Right atrium auricular region (tissue), 2 donors: ENCODE measurements around the gene SYT7. TPM values are rescaled to one million over a fixed set of nuclear protein-coding genes. Genes with fewer than 3 reads are reported as not detected.

ENCODE experiments used
- DNase-seq: peaks from one replicate; pipeline ENCODE4 v3.0.0-alpha.2; 2019; ENCODE audit warnings: low spot score
- H3K27ac ChIP-seq, 2 donors: fragments of 200-600 bp; sonication (generic); 1 replicate in 1 of 2; 2 replicates in 1 of 2; pipeline ENCODE4 v1.5.1; 2016 to 2019
- H3K27me3 ChIP-seq, 2 donors: fragments of 200-600 bp; sonication (generic); one replicate each; pipeline versions ENCODE4 v1.5.1 to v1.6.0; 2017 to 2019
- H3K36me3 ChIP-seq: fragments of 200-600 bp; sonication (generic); one replicate; pipeline ENCODE4 v1.5.1; 2016
- H3K4me1 ChIP-seq, 2 donors: fragments of 200-600 bp; sonication (generic); one replicate each; pipeline versions ENCODE4 v1.5.1 to v1.6.0; 2017 to 2019
- H3K4me3 ChIP-seq, 2 donors: fragments of 200-600 bp; sonication (generic); 1 replicate in 1 of 2; 2 replicates in 1 of 2; pipeline ENCODE4 v1.5.1; 2017 to 2019; ENCODE audit warnings: mild to moderate bottlenecking in 1 of 2, moderate library complexity in 1 of 2
- H3K9me3 ChIP-seq, 2 donors: fragments of 200-600 bp; sonication (generic); one replicate each; pipeline ENCODE4 v1.5.1; 2019
- total RNA-seq, 2 donors: library from RNA; depleted of rRNA; stranded (reverse); fragments of >200 nt; gene quantifications; one replicate each; pipeline ENCODE4 v1.1.0, GENCODE V29; 2016
- TF ChIP-seq, protein P1 (sequence below), 2 donors: fragments of 200-600 bp; sonication (generic); IDR thresholded peaks; one replicate each; pipeline ENCODE4 v1.5.1; 2019; ENCODE audit warnings: antibody characterized with exemption in 2 of 2

The SYT7 gene
- total RNA-seq, 2 donors from 2014 or later, result 19.2 to 23.6 TPM

DNA sequence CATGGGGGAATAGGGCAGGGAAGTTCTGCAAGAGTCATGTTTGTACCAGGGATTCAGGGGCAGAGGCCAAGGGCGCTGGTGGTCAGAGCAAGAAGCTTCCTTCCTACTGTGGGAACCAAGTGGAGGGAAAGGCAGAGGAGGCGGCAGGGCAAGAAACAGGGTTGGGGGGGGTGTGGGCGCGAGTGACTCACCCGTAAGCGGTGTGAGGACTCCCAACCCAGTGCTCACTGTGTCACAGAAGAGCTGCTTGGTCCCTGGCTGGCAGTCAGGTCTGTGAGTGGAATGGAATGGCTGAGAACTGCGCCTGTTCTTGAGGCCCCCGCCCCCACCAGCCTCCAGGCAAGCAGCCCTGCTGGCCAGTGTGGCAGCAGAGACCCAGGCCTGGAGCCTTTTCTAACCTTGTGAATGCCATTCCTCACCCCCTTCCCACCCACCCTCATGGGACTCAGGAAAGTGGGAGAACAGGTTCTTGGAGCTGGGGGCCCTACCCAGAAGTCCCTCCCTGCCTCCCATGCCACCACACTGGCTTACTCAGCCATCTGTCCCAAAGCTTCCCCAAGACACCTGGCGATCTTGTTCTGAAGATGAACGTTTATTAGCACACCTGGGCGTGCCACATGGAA, 67.6 kb downstream of the SYT7 start:
- DNase-seq, result no peak
- peaks cover 0 to 25% of the 10 kb centered on the region in 2 donors for H3K4me1 ChIP-seq
- H3K9me3 ChIP-seq, result no peaks in the 10 kb centered on the region
- no peaks in the 10 kb centered on the region for H3K36me3 ChIP-seq
- no peak overlapping the region for H3K27ac ChIP-seq
- H3K4me3 ChIP-seq, result no peak overlapping the region
- TF ChIP-seq, protein P1, sequence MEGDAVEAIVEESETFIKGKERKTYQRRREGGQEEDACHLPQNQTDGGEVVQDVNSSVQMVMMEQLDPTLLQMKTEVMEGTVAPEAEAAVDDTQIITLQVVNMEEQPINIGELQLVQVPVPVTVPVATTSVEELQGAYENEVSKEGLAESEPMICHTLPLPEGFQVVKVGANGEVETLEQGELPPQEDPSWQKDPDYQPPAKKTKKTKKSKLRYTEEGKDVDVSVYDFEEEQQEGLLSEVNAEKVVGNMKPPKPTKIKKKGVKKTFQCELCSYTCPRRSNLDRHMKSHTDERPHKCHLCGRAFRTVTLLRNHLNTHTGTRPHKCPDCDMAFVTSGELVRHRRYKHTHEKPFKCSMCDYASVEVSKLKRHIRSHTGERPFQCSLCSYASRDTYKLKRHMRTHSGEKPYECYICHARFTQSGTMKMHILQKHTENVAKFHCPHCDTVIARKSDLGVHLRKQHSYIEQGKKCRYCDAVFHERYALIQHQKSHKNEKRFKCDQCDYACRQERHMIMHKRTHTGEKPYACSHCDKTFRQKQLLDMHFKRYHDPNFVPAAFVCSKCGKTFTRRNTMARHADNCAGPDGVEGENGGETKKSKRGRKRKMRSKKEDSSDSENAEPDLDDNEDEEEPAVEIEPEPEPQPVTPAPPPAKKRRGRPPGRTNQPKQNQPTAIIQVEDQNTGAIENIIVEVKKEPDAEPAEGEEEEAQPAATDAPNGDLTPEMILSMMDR (IDR thresholded peaks at IDR 0.05), result no peak
- peaks cover 2 to 13% of the 10 kb centered on the region in 2 donors for H3K27me3 ChIP-seq

DNA sequence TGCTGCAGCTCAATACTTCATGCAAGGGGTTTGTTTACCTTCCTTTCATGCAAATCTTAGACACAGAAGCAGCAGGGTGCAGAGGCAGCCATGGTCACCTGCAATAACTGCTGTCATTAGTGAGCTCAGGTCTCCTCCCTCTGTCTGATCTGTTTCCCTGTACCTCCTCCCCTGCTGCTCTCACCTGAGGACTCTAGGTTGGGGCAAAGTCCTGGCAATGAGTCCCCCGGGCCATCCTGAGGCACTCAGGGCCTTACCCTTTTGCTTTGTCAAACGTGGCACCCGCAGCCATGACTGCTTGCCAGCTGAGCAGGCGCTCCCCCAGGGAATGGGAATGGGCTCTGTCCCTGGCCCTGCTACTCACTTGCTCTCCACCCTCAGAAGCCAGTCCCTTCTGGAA, 68.4 kb downstream of the SYT7 start:
- TF ChIP-seq, protein P1 (IDR thresholded peaks at IDR 0.05), result no peak
- no peaks in the 10 kb centered on the region for H3K36me3 ChIP-seq
- H3K4me3 ChIP-seq, result no peak overlapping the region
- no peaks in the 10 kb centered on the region for H3K9me3 ChIP-seq
- peaks cover 7 to 19% of the 10 kb centered on the region in 2 donors for H3K27me3 ChIP-seq
- peaks cover 0 to 30% of the 10 kb centered on the region in 2 donors for H3K4me1 ChIP-seq
- H3K27ac ChIP-seq, result no peak overlapping the region
- DNase-seq, result no peak

DNA sequence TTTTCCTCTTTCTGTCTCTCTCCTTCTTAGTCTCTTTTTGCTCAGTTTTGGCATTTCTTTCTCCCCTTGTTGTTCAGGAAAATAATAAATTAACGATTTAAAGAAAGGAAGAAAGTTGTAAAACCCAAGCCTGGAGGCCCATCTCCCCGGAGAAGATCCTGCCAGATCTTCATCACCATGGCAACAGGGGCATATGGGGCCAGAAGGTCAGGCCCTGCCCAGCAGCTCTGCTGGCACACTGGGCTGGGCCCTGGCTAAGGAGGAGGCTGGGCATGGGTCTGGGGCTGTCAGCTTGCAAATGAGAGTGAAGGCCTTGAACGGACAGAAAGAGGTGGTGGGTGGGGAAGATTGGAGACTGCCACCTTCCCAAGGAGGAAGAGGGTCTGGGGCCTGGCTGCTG, 69.5 kb downstream of the SYT7 start:
- Histone ChIP-seq H3K4me1 (peaks cover 0 to 23% of the 10 kb centered on the region in 2 donors), H3K36me3 (no peaks in the 10 kb centered on the region), H3K27me3 (peaks cover 7 to 19% of the 10 kb centered on the region in 2 donors), H3K4me3 (no peak overlapping the region), H3K27ac (peak overlapping the region; percentile 4 to 11), H3K9me3 (no peaks in the 10 kb centered on the region)
- TF ChIP-seq, protein P1 (IDR thresholded peaks at IDR 0.05), result no peak
- no peak for DNase-seq

DNA sequence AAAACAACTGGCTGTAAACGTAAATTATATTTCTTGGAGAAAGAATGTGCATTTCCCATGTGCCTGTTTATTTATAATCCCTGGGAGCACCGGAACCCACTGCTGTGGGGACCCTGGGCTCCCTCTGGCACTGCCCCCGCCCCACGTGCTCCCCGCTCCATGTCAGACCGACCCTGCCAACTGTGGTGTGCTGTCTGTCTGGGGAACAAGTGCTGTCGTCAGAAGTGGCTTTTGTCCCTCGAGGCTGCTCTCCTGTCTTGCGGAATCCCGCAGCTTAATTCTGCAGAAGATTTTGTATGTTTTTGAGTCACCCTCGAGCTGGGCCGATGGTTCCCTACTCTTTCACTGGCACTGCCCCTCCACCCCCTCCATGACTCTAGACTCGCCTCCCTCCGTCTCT, 69.9 kb downstream of the SYT7 start:
- H3K36me3 ChIP-seq, result no peaks in the 10 kb centered on the region
- H3K4me1 ChIP-seq, result peaks cover 0 to 23% of the 10 kb centered on the region in 2 donors
- H3K4me3 ChIP-seq, result no peak overlapping the region
- TF ChIP-seq, protein P1 (IDR thresholded peaks at IDR 0.05), result no peak
- peaks cover 7 to 19% of the 10 kb centered on the region in 2 donors for H3K27me3 ChIP-seq
- peak overlapping the region in 1 of 2 donors; percentile 39 for H3K27ac ChIP-seq
- no peak for DNase-seq
- H3K9me3 ChIP-seq, result no peaks in the 10 kb centered on the region

DNA sequence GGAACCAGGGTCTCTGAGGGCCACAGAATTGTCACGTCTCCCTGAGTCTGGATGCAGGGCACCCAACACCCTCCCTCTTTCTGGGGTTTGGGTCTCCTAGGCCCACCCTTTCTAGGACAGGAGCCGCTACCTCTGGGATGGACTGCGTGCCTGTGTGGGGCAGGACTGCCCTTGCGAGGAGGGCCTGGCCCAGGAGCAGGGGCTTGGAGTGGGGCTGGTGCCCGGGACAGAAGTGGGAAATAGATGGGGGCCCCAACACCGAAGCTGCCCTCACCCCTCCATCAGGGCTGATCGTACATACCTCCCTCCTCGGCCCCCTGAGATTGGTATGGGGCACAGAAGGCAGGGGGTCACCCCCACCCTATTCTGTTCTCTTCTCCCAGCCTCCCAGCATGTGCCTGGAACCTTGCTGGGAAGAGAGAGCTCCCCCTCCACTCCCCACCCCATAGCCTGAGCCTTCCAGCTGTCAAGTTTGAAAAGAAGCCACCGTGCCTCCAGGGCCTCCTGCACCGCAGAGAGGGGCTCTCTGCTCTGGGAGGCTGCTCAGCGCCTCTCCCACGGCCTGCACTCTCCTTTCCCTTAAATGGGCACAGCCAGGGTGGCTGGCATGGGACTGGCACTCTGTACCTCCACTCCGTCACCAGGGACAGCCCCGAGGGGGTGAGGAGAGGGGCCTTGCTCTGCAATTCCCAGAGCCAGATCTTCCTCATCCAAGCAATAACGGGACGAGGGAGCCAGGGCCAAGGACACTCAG, 70.5 kb downstream of the SYT7 start:
- H3K27me3 ChIP-seq, result peaks cover 7 to 19% of the 10 kb centered on the region in 2 donors
- no peak for DNase-seq
- peak overlapping the region; percentile 39 to 51 for H3K27ac ChIP-seq
- TF ChIP-seq, protein P1 (IDR thresholded peaks at IDR 0.05), result no peak
- H3K9me3 ChIP-seq, result no peaks in the 10 kb centered on the region
- no peaks in the 10 kb centered on the region for H3K36me3 ChIP-seq
- no peak overlapping the region for H3K4me3 ChIP-seq
- H3K4me1 ChIP-seq, result peaks cover 0 to 23% of the 10 kb centered on the region in 2 donors
